K562 (cell line): Measurements from ENCODE around the gene ARHGAP42. TPM values are rescaled to one million over a fixed set of nuclear protein-coding genes. Genes with fewer than 3 reads are reported as not detected.

Source experiments
- ARID2 ChIP-seq: fragments of 450-650 bp; IDR thresholded peaks from 2 replicates; pipeline ENCODE4 v1.6.1; 2017; ENCODE audit warnings: antibody characterized with exemption, mild to moderate bottlenecking
- E2F3 ChIP-seq: fragments of 250-450 bp; sonication (Bioruptor Pico); IDR thresholded peaks from 2 replicates; pipeline ENCODE4 v1.4.0; 2020; ENCODE audit warnings: mild to moderate bottlenecking
- HDAC2 ChIP-seq: fragments of 450-650 bp; IDR thresholded peaks from 2 replicates; pipeline ENCODE4 v1.6.1; 2016; ENCODE audit warnings: mild to moderate bottlenecking
- KAT7 ChIP-seq: sonication (generic); formaldehyde crosslinking; IDR thresholded peaks from 2 replicates; pipeline ENCODE4 v1.8.0; 2022; ENCODE audit warnings: missing genetic modification reagents, mild to moderate bottlenecking, borderline replicate concordance
- MYBL2 ChIP-seq, 2 experiments: fragments of 450-650 bp in 1 of 2; sonication (generic) in 1 of 2; formaldehyde crosslinking in 1 of 2; IDR thresholded peaks; 2 replicates each; pipeline versions ENCODE4 v1.6.1 to v1.8.1; 2017 to 2022; ENCODE audit warnings: borderline replicate concordance in 1 of 2, inconsistent platforms in 1 of 2, low read depth in 1 of 2, mild to moderate bottlenecking in 1 of 2, missing genetic modification reagents in 1 of 2, moderate library complexity in 1 of 2
- NFATC3 ChIP-seq: fragments of 450-650 bp; IDR thresholded peaks from 2 replicates; pipeline ENCODE4 v1.6.1; 2017; ENCODE audit warnings: mild to moderate bottlenecking
- NFIC ChIP-seq: fragments of 450-650 bp; IDR thresholded peaks from 2 replicates; pipeline ENCODE4 v1.6.1; 2017; ENCODE audit warnings: mild to moderate bottlenecking, inconsistent platforms
- PHB2 ChIP-seq: fragments of 450-650 bp; IDR thresholded peaks from 2 replicates; pipeline ENCODE4 v1.6.1; 2017; ENCODE audit warnings: low read depth
- SAFB ChIP-seq: fragments of 200-400 bp; formaldehyde crosslinking; IDR thresholded peaks from 2 replicates; pipeline ENCODE4 v1.6.1; 2017; ENCODE audit warnings: low read depth, low read length, borderline replicate concordance
- SMARCA5 ChIP-seq: fragments of 450-650 bp; IDR thresholded peaks from 2 replicates; pipeline ENCODE4 v1.6.1; 2016
- TARDBP ChIP-seq: fragments of 450-650 bp; IDR thresholded peaks from 2 replicates; pipeline ENCODE4 v1.6.1; 2016
- TEAD2 ChIP-seq: fragments of 450-650 bp; IDR thresholded peaks from 2 replicates; pipeline ENCODE4 v1.6.1; 2016; ENCODE audit warnings: missing genetic modification characterization, control low read depth, missing compliant biosample characterization
- ZNF717 ChIP-seq: fragments of 250-450 bp; sonication (Bioruptor Pico); IDR thresholded peaks from 2 replicates; pipeline ENCODE4 v1.5.0; 2021
- polyA plus RNA-seq, 8 experiments: library from polyadenylated mRNA; depleted of rRNA in 4 of 8; stranded (reverse) in 5 of 8; unstranded in 3 of 8; fragments of >200 nt; fragmentation: Nextera tagmentation in 2 of 8; fragmentation: Illumina TruSeq in 1 of 8; extraction: Ambion mirVana in 2 of 8; extraction: Trizol in 1 of 8; gene quantifications; 2 replicates each; pipeline versions ENCODE4 v1.2.1 to v1.2.3, GENCODE V29; 2011 to 2014; ENCODE audit warnings: inconsistent platforms in 1 of 8, missing spikeins in 1 of 8
- total RNA-seq, 7 experiments: library from RNA; depleted of rRNA in 6 of 7; stranded (reverse); fragments of >200 nt in 6 of 7; fragmentation: Illumina TruSeq in 2 of 7; extraction: Trizol in 2 of 7; gene quantifications; 2 replicates each; pipeline versions ENCODE4 v1.2.1 to v1.2.3, GENCODE V29; 2011 to 2021; ENCODE audit warnings: low replicate concordance in 1 of 7
- TF ChIP-seq, protein P1 (sequence below): fragments of 200-600 bp; sonication (generic); IDR thresholded peaks from one replicate; pipeline ENCODE4 v1.6.1; 2012; ENCODE audit warnings: mild to moderate bottlenecking, low read depth, low read length, inconsistent platforms
- TF ChIP-seq, protein P2 (sequence below): fragments of 250-450 bp; sonication (Bioruptor Pico); IDR thresholded peaks from 2 replicates; pipeline ENCODE4 v1.4.0; 2020; ENCODE audit warnings: borderline replicate concordance
- TF ChIP-seq, protein P3 (sequence below): fragments of 450-650 bp; conservative IDR thresholded peaks from 2 replicates; pipeline ENCODE4 v1.6.1; 2016; ENCODE audit warnings: missing genetic modification characterization, low read depth, mild to moderate bottlenecking, missing compliant biosample characterization, moderate library complexity

ARHGAP42 gene
- total and polyA plus RNA-seq, 9 of the 15 experiments (the other 6 are each of a cell fraction or from before 2014, with no cell fraction given) = 0.95 to 6.1 (median 2.4) TPM

DNA sequence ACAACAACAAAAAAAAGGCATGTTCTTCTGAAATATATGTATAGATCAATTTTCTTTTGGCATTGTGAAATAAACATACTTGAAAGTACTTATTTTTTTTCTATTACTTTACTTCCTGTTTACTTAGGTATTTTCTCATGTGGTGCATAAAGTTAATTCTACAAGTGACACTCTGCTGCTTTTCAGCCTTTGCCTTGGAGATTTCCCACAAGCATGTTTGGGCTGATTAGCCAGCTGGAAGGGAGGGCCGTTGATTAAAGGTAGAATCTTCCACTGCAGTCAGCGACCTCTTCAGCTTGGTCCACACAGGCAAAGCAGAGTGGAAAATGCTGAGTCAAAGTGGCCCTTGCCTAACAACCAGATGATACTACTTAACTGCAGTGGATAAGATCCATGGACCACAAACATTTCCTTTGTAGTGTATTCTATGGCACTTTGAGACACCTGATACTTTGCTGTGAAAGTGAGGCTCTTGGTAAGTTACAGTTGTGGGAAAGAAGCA, 176.0 kb downstream of the ARHGAP42 start (continued):
- TF ChIP-seq, protein P1, sequence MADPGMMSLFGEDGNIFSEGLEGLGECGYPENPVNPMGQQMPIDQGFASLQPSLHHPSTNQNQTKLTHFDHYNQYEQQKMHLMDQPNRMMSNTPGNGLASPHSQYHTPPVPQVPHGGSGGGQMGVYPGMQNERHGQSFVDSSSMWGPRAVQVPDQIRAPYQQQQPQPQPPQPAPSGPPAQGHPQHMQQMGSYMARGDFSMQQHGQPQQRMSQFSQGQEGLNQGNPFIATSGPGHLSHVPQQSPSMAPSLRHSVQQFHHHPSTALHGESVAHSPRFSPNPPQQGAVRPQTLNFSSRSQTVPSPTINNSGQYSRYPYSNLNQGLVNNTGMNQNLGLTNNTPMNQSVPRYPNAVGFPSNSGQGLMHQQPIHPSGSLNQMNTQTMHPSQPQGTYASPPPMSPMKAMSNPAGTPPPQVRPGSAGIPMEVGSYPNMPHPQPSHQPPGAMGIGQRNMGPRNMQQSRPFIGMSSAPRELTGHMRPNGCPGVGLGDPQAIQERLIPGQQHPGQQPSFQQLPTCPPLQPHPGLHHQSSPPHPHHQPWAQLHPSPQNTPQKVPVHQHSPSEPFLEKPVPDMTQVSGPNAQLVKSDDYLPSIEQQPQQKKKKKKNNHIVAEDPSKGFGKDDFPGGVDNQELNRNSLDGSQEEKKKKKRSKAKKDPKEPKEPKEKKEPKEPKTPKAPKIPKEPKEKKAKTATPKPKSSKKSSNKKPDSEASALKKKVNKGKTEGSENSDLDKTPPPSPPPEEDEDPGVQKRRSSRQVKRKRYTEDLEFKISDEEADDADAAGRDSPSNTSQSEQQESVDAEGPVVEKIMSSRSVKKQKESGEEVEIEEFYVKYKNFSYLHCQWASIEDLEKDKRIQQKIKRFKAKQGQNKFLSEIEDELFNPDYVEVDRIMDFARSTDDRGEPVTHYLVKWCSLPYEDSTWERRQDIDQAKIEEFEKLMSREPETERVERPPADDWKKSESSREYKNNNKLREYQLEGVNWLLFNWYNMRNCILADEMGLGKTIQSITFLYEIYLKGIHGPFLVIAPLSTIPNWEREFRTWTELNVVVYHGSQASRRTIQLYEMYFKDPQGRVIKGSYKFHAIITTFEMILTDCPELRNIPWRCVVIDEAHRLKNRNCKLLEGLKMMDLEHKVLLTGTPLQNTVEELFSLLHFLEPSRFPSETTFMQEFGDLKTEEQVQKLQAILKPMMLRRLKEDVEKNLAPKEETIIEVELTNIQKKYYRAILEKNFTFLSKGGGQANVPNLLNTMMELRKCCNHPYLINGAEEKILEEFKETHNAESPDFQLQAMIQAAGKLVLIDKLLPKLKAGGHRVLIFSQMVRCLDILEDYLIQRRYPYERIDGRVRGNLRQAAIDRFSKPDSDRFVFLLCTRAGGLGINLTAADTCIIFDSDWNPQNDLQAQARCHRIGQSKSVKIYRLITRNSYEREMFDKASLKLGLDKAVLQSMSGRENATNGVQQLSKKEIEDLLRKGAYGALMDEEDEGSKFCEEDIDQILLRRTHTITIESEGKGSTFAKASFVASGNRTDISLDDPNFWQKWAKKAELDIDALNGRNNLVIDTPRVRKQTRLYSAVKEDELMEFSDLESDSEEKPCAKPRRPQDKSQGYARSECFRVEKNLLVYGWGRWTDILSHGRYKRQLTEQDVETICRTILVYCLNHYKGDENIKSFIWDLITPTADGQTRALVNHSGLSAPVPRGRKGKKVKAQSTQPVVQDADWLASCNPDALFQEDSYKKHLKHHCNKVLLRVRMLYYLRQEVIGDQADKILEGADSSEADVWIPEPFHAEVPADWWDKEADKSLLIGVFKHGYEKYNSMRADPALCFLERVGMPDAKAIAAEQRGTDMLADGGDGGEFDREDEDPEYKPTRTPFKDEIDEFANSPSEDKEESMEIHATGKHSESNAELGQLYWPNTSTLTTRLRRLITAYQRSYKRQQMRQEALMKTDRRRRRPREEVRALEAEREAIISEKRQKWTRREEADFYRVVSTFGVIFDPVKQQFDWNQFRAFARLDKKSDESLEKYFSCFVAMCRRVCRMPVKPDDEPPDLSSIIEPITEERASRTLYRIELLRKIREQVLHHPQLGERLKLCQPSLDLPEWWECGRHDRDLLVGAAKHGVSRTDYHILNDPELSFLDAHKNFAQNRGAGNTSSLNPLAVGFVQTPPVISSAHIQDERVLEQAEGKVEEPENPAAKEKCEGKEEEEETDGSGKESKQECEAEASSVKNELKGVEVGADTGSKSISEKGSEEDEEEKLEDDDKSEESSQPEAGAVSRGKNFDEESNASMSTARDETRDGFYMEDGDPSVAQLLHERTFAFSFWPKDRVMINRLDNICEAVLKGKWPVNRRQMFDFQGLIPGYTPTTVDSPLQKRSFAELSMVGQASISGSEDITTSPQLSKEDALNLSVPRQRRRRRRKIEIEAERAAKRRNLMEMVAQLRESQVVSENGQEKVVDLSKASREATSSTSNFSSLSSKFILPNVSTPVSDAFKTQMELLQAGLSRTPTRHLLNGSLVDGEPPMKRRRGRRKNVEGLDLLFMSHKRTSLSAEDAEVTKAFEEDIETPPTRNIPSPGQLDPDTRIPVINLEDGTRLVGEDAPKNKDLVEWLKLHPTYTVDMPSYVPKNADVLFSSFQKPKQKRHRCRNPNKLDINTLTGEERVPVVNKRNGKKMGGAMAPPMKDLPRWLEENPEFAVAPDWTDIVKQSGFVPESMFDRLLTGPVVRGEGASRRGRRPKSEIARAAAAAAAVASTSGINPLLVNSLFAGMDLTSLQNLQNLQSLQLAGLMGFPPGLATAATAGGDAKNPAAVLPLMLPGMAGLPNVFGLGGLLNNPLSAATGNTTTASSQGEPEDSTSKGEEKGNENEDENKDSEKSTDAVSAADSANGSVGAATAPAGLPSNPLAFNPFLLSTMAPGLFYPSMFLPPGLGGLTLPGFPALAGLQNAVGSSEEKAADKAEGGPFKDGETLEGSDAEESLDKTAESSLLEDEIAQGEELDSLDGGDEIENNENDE = no peak
- TF ChIP-seq ZNF717 (CRISPR knock-in tag) = no peak
- TF ChIP-seq SMARCA5 = no peak
- TF ChIP-seq PHB2 = peak; percentile 29; the same call in 1 of the 2 replicates
- TF ChIP-seq, protein P2, sequence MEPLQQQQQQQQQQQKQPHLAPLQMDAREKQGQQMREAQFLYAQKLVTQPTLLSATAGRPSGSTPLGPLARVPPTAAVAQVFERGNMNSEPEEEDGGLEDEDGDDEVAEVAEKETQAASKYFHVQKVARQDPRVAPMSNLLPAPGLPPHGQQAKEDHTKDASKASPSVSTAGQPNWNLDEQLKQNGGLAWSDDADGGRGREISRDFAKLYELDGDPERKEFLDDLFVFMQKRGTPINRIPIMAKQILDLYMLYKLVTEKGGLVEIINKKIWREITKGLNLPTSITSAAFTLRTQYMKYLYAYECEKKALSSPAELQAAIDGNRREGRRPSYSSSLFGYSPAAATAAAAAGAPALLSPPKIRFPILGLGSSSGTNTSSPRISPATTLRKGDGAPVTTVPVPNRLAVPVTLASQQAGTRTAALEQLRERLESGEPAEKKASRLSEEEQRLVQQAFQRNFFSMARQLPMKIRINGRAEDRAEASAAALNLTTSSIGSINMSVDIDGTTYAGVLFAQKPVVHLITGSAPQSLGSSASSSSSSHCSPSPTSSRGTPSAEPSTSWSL = no peak
- TF ChIP-seq, protein P3, sequence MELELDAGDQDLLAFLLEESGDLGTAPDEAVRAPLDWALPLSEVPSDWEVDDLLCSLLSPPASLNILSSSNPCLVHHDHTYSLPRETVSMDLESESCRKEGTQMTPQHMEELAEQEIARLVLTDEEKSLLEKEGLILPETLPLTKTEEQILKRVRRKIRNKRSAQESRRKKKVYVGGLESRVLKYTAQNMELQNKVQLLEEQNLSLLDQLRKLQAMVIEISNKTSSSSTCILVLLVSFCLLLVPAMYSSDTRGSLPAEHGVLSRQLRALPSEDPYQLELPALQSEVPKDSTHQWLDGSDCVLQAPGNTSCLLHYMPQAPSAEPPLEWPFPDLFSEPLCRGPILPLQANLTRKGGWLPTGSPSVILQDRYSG (tag) = no peak
- TF ChIP-seq NFATC3 = peak; percentile 70; the same call in 1 of the 2 replicates
- no peak for TF ChIP-seq ARID2
- peak; percentile 74 for TF ChIP-seq NFIC
- no peak for TF ChIP-seq TEAD2
- no peak for TF ChIP-seq SAFB
- TF ChIP-seq HDAC2 = 0 out of 2 replicates have a peak, but pooled peaks have one; percentile 42
- TF ChIP-seq KAT7 (CRISPR knock-in tag) = no peak
- TF ChIP-seq MYBL2 (IDR thresholded peaks at IDR 0.05; ENCODE audit: low read depth) = no peak
- TF ChIP-seq MYBL2 (CRISPR knock-in tag; IDR thresholded peaks at IDR 0.05; ENCODE audit: borderline replicate concordance) = no peak
- no peak for TF ChIP-seq E2F3 (CRISPR knock-in tag)
- no peak for TF ChIP-seq TARDBP
